Right ventricle myocardium inferior (tissue), 1 donor: Measurements from ENCODE around the gene PSMA3. TPM values are rescaled to one million over a fixed set of nuclear protein-coding genes. Genes with fewer than 3 reads are reported as not detected.
A peak's percentile ranks its signal among the peaks of the same experiment; 100 is the strongest.

Source experiments
- ATAC-seq: fragments of 200-7000 bp; cut with Tn5 transposase; one replicate; pipeline ENCODE4 v1.9.1; 2020; ENCODE audit warnings: mild to moderate bottlenecking, moderate library complexity
- DNase-seq: peaks from one replicate; pipeline ENCODE4 v3.0.0; 2021; ENCODE audit errors: missing footprints
- intact Hi-C: fragments of 100-400 bp; cut with DNase I; formaldehyde crosslinking; loops from one replicate; pipeline ENCODE4 v1.11.0; 2022
- total RNA-seq: library from RNA; stranded (reverse); fragmentation: NEBNext Ultra II Directional; extraction: Animal tissue kit (Norgen Biotek cat#: 25700); gene quantifications from one replicate; pipeline ENCODE4 v1.2.1, GENCODE V29; 2021
- donor health status: DM: no; HTN: yes; CAD: no; lungs with severe emphysema.

The PSMA3 gene
- total RNA-seq, 1 donor from 2014 or later, result 149 TPM

GRCh38 chr14:58294201-58294600 is 49.6 kb downstream of the PSMA3 start:
- DNase-seq (no peak), ATAC-seq (no peak)
- intact Hi-C loops, result no loop called here

DNA sequence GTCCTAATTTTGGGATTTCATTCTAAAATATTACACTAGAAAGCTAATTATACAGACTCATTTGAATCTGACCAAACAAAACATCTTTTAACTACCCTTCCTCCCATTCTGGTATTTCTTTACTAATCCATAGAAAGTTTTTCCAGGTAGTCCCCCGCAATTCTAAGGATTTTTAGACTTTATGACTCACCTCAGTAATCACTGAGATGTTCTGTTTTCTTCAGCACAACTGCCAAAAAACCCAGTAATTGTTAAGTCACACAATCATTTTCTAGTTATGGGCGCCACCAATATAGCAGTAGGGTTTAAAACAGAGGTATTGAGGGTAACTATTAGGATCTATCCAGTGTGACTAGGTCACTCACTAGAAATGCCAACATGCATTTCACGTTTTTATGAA is 52.1 kb downstream of the PSMA3 start:
- ATAC-seq (no peak), DNase-seq (no peak)
- intact Hi-C loops, result loop anchor here (2.0 kb wide), 1 partner anchor 16 kb away; no protein-coding TSS in a partner anchor

- ATAC-seq (no peak), DNase-seq (no peak)
- intact Hi-C loops, result loop anchor here (2.0 kb wide), 1 partner anchor 17 kb away; no protein-coding TSS in a partner anchor
These were observed 52.7 kb downstream of the PSMA3 start for GRCh38 chr14:58297412-58297761.

DNA sequence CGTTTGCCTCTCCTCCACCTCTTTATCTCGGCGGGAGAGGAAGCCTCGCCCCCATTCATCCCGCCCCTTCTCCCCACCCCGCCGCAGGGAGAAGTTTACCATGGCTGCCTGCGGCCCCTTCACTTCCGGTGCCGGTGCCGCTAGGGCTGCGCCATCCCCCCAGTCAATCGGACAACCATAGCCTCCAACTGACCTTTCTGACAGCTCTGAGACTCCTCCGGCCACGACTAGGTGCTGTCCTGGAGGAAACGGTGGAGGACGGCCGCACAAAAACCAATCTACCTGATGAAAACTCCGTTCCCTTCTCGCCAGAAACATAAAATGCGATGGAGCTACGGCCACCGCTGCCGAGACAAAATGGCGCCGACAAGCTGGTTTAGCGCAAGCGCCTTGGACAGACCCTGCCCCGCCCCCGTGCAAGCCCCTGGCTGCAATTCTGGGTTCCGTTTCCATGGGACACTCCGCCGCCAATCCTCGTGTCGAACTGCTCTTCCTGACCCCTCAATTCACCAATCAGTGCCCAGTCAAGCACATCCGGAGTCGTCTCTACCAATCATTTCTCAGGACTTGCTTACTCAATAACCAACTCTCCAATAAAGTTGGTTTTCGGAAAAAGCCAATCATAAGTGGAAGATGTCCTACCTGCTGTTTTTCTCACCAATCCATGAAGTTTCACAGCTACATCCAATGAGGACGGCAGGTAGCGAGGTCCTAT is 53.3 kb downstream of the PSMA3 start:
- intact Hi-C loops, result loop anchor here (2.0 kb wide), 3 partner anchors 17 to 97 kb away; partner anchors contain the start of genes ACTR10 and PSMA3
- ATAC-seq (peak; percentile 97), DNase-seq (peak; percentile 98)

GRCh38 chr14:58298477-58299400 is 54.1 kb downstream of the PSMA3 start, which contains the start of gene ARID4A:
Gene ARID4A (plus strand): TSS chr14:58298555. CDS start chr14:58299855, 1,300 bp downstream.
- DNase-seq (peak; percentile 87), ATAC-seq (peak; percentile 35)
- intact Hi-C loops, result loop anchor here (2.0 kb wide), 2 partner anchors 54 to 98 kb away; partner anchors contain the start of genes ACTR10 and PSMA3

DNA sequence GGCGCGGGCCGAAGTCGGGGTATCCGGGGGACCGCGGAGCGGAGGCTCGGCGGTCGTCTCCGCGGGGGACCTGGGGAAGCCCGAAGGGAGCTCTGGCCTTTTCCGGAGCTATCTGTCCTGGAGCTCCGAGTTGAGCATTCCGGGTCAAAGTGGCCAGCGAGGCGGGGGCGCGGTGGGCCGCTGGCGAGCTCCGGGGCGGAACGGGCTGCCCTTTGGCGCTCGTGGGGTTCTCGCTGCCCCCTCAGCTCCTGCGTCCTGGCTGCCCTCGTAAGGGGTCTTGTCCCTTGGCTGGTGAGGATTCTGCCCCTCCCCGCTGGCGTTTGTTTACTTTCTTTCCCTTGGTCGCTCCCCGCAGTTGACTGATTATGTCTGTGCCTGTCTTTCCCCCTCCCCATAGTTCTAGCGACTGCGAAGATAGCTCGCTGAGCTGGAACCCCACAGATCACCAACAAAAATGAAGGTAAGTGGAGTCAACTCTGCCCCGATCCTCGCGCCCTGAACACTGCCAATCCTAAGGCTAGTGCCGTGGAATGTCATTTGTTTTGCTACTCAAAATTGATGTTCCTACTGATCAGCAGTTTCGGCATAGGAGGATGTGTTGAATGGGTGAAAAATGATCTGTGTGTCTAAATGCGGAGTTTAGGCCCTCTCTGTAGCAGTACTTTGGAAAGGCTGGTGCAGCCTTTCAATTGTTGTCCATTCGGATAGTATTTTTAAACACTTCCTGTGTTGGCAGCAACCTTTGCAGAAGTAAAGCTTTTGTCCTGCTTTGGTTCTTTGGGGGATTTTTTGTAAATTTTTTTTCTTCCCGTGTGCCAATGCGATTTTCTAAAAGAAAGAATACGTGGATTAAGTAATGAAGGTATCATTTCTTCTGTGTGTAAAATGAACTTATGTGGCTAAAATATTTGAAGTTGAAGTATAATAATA is 55.0 kb downstream of the PSMA3 start:
- no peak for ATAC-seq
- intact Hi-C loops, result loop anchor here (2.0 to 5.0 kb wide), 3 partner anchors 55 to 128 kb away; partner anchors contain the start of genes ACTR10, KIAA0586, PSMA3 and TIMM9
- peak; percentile 73 for DNase-seq

DNA sequence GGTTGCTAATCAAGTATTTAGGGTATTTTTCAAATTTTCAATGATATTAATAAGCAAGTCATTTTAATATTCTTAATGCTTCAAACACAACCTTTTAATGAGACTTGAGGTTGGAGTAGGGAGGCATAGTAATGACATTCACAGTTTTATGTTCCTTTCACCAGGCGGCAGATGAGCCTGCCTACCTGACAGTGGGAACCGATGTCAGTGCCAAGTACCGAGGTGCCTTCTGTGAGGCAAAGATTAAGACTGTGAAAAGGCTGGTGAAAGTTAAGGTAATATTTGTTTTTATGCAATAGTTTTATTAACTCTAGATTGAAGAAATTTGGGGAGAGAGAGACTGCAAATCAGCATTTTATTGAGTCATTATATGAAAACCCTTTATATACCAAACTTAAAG is 56.8 kb downstream of the PSMA3 start:
- intact Hi-C loops, result loop anchor here (5.0 kb wide), 1 partner anchor 126 kb away; the partner anchor contains the start of genes KIAA0586 and TIMM9
- no peak for DNase-seq
- no peak for ATAC-seq

GRCh38 chr14:58305730-58306129 is 61.1 kb downstream of the PSMA3 start:
- DNase-seq (no peak), ATAC-seq (no peak)
- intact Hi-C loops, result no loop called here

GRCh38 chr14:58307597-58308316 is 63.1 kb downstream of the PSMA3 start:
- ATAC-seq (no peak), DNase-seq (no peak)
- intact Hi-C loops, result no loop called here

DNA sequence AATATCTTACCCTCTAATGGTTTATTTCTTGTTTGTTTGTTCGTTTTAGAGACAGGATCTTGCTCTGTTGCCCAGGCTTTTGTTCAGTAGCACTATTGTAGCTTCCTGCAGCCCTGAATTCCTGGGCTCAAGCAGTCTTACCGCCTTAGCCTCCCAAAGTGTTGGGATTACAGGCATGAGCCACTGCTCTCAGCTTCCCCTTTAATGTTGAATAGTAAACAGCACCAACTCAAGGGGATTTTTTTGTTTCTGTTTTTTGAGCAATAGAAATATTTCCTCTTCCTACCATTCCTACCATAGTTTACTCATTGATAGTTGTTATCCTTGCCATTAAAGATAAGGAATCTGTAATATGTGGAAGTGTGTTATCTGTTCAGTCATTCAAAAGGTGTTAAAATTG is 64.4 kb downstream of the PSMA3 start:
- intact Hi-C loops, result no loop called here
- DNase-seq (no peak), ATAC-seq (no peak)

GRCh38 chr14:58313699-58314098 is 69.1 kb downstream of the PSMA3 start:
- DNase-seq, result no peak
- intact Hi-C loops, result no loop called here
- ATAC-seq, result no peak

- no peak for DNase-seq
- no peak for ATAC-seq
- intact Hi-C loops, result no loop called here
These were observed 71.0 kb downstream of the PSMA3 start for GRCh38 chr14:58315606-58316005.

Other genes with a start within 250 kb of the PSMA3 start
- gene ARMH4, start 92.6 kb upstream of the PSMA3 start, total RNA-seq, result 5.5 TPM
- gene ACTR10, start 44.7 kb upstream of the PSMA3 start, total RNA-seq, result 75.5 TPM
- gene ARID4A, start 53.7 kb downstream of the PSMA3 start, total RNA-seq, result 14.7 TPM
- gene TOMM20L, start 151.1 kb downstream of the PSMA3 start, total RNA-seq, result not detected
- gene TIMM9, start 182.7 kb downstream of the PSMA3 start, total RNA-seq, result 24.1 TPM
- gene KIAA0586, start 182.9 kb downstream of the PSMA3 start, total RNA-seq, result 11.3 TPM